KMS-11 (cell line): ENCODE data around the gene ANKRD27.
"Not testable (repeated sequence)": the region's sequence is repeated elsewhere in the genome, so short reads cannot be mapped to it uniquely, and the experiment has no call there.

Experiments
- H2AFZ ChIP-seq: fragments of 200-600 bp; sonication (generic); 2 replicates; pipeline ENCODE4 v1.6.1; 2016; ENCODE audit warnings: antibody characterized with exemption, mixed run types, low read depth
- H3K27ac ChIP-seq: fragments of 200-600 bp; sonication (generic); 2 replicates; pipeline ENCODE4 v1.6.1; 2016; ENCODE audit warnings: mild to moderate bottlenecking, mixed run types
- H3K27me3 ChIP-seq: fragments of 200-600 bp; sonication (generic); 2 replicates; pipeline ENCODE4 v1.6.1; 2017; ENCODE audit warnings: mild to moderate bottlenecking, low read depth, mixed run types, moderate library complexity; ENCODE audit not compliant: insufficient read depth
- H3K36me3 ChIP-seq: fragments of 200-600 bp; sonication (generic); 2 replicates; pipeline ENCODE4 v1.6.1; 2017; ENCODE audit warnings: mild to moderate bottlenecking, mixed run types; ENCODE audit not compliant: insufficient read depth
- H3K4me1 ChIP-seq: fragments of 200-600 bp; sonication (generic); 2 replicates; pipeline ENCODE4 v1.6.1; 2016; ENCODE audit warnings: mild to moderate bottlenecking, low read depth, mixed run types; ENCODE audit not compliant: poor library complexity, severe bottlenecking
- H3K4me2 ChIP-seq: fragments of 200-600 bp; sonication (generic); 2 replicates; pipeline ENCODE4 v1.7.0; 2016; ENCODE audit warnings: mild to moderate bottlenecking, mixed run types
- H3K4me3 ChIP-seq: fragments of 200-600 bp; sonication (generic); IDR thresholded peaks from 2 replicates; pipeline ENCODE4 v1.6.1; 2017; ENCODE audit warnings: low read depth, low read length, mixed read lengths; ENCODE audit not compliant: insufficient read depth
- H3K79me2 ChIP-seq: fragments of 200-600 bp; sonication (generic); 2 replicates; pipeline ENCODE4 v1.6.1; 2016; ENCODE audit warnings: low read depth, mixed run types; ENCODE audit not compliant: insufficient read depth
- H3K9ac ChIP-seq: fragments of 200-600 bp; sonication (generic); 2 replicates; pipeline ENCODE4 v1.6.1; 2016; ENCODE audit warnings: mild to moderate bottlenecking, mixed run types
- H4K20me1 ChIP-seq: fragments of 200-600 bp; sonication (generic); 2 replicates; pipeline ENCODE4 v1.6.1; 2016; ENCODE audit warnings: mild to moderate bottlenecking, mixed run types; ENCODE audit not compliant: insufficient read depth
- TF ChIP-seq, protein P1 (sequence below): fragments of 200-600 bp; sonication (generic); conservative IDR thresholded peaks from 2 replicates; pipeline ENCODE4 v1.6.1; 2017; ENCODE audit warnings: low read depth, mild to moderate bottlenecking, antibody characterized with exemption, low read length, moderate library complexity, mixed read lengths

Gene ANKRD27

DNA sequence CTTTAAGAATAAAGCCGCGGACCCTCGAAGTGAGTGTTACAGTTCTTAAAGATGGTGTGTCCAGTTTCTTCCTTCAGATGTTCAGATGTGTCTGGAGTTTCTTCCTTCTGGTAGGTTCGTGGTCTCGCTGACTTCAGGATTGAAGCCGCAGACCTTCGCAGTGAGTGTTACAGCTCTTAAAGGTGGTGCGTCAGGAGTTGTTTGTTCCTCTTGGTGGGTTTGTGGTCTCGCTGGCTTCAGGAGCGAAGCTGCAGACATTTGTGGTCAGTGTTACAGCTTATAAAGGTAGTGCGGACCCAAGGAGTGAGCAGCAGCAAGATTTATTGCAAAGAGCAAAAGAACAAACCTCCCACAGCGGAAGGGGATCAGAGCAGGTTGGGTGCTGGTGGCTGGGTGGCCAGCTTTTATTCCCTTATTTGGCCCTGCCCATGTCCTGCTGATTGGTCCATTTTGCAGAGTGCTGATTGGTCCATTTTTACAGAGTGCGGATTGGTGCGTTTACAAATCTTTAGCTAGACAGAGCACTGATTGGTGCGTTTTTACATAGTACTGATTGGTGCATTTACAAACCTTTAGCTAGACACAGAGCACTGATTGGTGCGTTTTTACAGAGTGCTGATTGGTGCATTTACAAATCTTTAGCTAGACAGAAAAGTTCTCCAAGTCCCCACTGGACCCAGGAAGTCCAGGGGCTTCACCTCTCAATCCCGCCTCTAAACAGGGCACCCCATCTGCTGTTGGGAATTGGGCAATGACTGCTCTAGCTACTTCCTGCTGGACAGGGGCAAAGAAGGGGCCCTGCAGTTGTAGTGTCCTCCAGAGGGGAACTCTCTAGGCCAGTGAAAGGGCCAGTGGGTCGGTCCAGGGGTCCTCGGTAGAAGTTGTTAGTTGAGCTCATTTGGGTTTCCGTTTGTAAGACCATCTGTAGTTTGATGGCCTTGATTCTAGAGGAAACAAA is 18.4 kb upstream of the ANKRD27 start:
- H2AFZ ChIP-seq, H3K27me3 ChIP-seq, H4K20me1 ChIP-seq, H3K36me3 ChIP-seq, H3K4me3 ChIP-seq: not testable (repeated sequence)
- H3K9ac ChIP-seq = peak overlapping the region; percentile 98
- peak overlapping the region; percentile 61 for H3K4me2 ChIP-seq
- peaks cover 63% of the 10 kb centered on the region for H3K4me1 ChIP-seq
- peaks cover 64% of the 10 kb centered on the region for H3K79me2 ChIP-seq
- peak overlapping the region; percentile 86 for H3K27ac ChIP-seq

DNA sequence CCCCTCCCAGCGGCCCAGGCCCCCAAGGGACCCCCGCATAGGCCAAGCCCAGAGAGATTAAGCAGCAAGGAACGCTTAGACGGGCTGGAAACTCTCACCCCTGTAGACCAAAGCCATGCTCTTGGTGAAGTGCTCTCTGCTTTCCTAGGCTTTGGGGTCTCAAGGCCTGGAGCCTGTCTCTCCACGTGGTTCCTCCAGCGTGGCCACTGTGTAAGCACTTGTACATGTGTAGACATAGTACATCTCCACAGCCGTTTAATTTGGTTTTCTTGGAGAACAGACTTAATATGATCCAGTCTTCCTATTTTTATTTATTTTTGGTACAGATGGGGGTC is 17.7 kb upstream of the ANKRD27 start:
- TF ChIP-seq, protein P1, sequence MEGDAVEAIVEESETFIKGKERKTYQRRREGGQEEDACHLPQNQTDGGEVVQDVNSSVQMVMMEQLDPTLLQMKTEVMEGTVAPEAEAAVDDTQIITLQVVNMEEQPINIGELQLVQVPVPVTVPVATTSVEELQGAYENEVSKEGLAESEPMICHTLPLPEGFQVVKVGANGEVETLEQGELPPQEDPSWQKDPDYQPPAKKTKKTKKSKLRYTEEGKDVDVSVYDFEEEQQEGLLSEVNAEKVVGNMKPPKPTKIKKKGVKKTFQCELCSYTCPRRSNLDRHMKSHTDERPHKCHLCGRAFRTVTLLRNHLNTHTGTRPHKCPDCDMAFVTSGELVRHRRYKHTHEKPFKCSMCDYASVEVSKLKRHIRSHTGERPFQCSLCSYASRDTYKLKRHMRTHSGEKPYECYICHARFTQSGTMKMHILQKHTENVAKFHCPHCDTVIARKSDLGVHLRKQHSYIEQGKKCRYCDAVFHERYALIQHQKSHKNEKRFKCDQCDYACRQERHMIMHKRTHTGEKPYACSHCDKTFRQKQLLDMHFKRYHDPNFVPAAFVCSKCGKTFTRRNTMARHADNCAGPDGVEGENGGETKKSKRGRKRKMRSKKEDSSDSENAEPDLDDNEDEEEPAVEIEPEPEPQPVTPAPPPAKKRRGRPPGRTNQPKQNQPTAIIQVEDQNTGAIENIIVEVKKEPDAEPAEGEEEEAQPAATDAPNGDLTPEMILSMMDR = no peak
- Histone ChIP-seq H4K20me1 (peaks cover 5% of the 10 kb centered on the region; the same call in 1 of the 2 replicates), H3K79me2 (peaks cover 57% of the 10 kb centered on the region), H2AFZ (peak overlapping the region; percentile 70), H3K27ac (peak overlapping the region; percentile 86), H3K4me1 (peaks cover 63% of the 10 kb centered on the region), H3K36me3 (peaks cover 5% of the 10 kb centered on the region; the same call in 1 of the 2 replicates), H3K4me2 (peak overlapping the region; percentile 61), H3K4me3 (no peak overlapping the region), H3K9ac (peak overlapping the region; percentile 98), H3K27me3 (no peaks in the 10 kb centered on the region)

DNA sequence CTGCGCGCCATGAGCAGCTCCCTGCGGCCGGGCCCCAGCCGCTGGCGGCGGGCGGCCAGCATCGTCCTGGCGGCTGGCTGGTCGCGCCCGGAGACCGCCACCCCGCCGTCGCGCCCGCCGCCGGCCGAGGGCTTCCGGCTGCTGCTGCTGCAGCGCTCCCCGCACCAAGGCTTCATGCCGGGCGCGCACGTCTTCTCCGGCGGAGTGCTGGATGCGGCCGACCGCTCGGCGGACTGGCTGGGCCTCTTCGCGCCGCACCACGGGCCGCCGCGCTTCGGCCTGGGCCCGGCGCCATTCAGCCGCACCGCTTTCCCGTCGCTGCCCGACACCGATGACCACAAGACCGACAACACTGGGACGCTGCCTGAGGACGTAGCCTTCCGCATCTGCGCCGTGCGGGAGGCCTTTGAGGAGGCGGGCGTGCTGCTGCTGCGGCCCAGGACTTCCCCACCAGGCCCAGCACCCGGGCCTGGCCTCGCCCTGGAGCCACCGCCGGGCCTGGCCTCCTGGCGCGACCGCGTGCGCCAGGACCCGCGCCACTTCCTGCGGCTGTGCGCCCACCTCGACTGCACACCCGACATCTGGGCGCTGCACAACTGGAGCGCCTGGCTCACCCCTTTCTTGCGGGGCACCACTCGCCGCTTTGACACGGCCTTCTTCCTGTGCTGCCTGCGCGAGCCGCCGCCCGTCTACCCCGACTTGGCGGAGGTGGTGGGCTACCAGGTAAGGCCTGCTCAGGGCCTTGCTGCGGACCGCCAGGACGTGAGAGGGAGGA is 17.2 kb upstream of the ANKRD27 start:
- H3K79me2 ChIP-seq = peaks cover 52% of the 10 kb centered on the region
- no peaks in the 10 kb centered on the region for H3K27me3 ChIP-seq
- peak overlapping the region; percentile 98 for H3K9ac ChIP-seq
- H3K27ac ChIP-seq = peak overlapping the region; percentile 86
- peaks cover 62% of the 10 kb centered on the region for H3K4me1 ChIP-seq
- no peak overlapping the region for H3K4me3 ChIP-seq
- H2AFZ ChIP-seq = peak overlapping the region; percentile 70
- TF ChIP-seq, protein P1 = no peak
- peak overlapping the region; percentile 70 for H3K4me2 ChIP-seq
- peaks cover 5% of the 10 kb centered on the region; the same call in 1 of the 2 replicates for H4K20me1 ChIP-seq
- H3K36me3 ChIP-seq = peaks cover 5% of the 10 kb centered on the region; the same call in 1 of the 2 replicates

DNA sequence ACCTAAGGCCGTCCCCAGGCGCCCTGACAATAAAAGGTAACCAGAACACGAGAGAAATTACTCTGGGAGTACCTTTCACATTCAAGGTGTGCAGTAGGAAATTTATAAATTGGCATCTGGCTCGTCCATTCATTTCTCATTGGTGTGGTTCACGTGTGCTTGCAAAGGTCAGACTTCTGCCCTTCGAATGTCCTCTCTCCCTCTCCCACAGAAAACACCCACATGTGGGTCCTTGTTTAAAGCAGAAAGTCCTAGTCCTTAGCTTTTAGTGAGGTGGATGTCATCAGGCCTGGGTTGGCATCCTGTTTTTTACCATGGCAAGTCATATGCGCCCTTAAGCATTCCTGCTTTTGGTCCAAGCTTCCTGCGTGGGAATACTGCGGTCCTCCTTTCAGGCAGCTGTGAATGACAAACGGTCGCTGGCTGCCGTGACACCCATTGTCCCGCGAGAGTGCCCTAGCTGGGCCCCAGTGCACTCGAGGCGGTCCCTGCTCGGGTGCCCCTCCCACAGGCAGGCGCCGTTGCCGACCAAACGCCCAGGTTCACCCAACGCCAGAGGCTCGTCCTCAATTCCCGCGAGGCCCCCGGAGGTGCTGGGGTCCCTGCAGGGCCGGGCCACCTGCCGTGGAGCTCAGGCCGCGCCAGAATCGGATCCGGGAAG is 16.4 kb upstream of the ANKRD27 start, which contains the start of gene NUDT19:
NUDT19 (plus strand) TSS at position 531 of the 661 bp plus-strand sequence. CDS start 140 bp downstream, outside the sequence.
- TF ChIP-seq, protein P1 = no peak

More for the DNA sequence above, 16.4 kb upstream of the ANKRD27 start, which contains the start of gene NUDT19:
- Histone ChIP-seq H3K4me2 (peak within 1 kb of the TSS; percentile 70), H3K27ac (peak within 1 kb of the TSS; percentile 86), H3K36me3 (peaks cover 5% of the 10 kb centered on the region; the same call in 1 of the 2 replicates), H3K27me3 (no peaks in the 10 kb centered on the region), H3K4me3 (no peak within 1 kb of the TSS), H3K79me2 (peaks cover 44% of the 10 kb centered on the region), H3K9ac (peak within 1 kb of the TSS; percentile 98), H2AFZ (peak within 1 kb of the TSS; percentile 70), H3K4me1 (peaks cover 55% of the 10 kb centered on the region), H4K20me1 (peaks cover 5% of the 10 kb centered on the region; the same call in 1 of the 2 replicates)
